Measurements from ENCODE around the gene MED15. TPM values are rescaled to one million over a fixed set of nuclear protein-coding genes. Genes with fewer than 3 reads are reported as not detected.
A peak's percentile ranks its signal among the peaks of the same experiment; 100 is the strongest.

The MED15 gene
- total and polyA plus RNA-seq, 2 donors from 2014 or later, result 31.7 to 102 TPM

DNA sequence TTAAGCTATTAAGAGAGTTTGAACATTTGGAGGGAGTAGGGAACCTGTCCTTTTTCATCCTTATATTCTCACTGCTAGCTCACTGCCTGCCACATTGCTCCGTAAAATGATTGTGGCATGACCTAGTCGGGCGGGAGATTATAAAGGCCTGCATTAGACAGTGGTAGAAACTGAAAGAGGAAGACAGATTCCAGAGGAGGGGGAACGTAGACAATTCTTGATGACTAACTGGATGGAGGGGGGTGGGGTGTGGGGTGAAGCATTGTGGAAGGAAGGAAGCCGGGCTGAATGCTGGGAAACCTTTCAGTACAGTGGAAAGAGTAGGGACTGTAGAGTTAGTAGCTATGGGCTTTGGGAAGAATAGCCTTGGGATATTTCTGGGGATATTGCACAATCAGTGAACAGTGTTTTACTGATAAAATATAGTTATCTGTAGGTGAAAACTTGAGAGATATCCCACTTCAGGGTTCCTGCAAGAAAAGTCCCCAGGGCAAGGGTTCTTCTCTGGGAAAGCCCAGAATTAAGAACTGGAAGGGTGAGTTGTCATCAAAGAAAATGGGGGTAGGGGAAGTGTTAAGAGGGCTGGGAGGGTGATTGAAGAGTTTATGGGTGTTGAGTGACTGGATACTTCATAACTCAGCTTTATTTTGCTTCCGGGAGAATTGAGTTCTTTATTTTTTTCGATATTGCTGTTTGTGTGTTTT lies 2.1 kb downstream of the MED15 start:
- no peak for FAIRE-seq
- Histone ChIP-seq H3K4me3 (ENCODE audit: low read length in 3 of 3) (peak overlapping the region; percentile 14 to 93 (median 60)), H3K9me3 (ENCODE audit: control insufficient read depth in 2 of 3, insufficient read depth in 1 of 3, low read length in 3 of 3) (no peaks in the 10 kb centered on the region), H3K36me3 (ENCODE audit: control insufficient read depth in 2 of 3, insufficient read depth in 3 of 3, low read length in 3 of 3) (peaks cover 0 to 3% (median 0%) of the 10 kb centered on the region in 3 donors), H3K9ac (ENCODE audit: low read length in 3 of 3) (peak overlapping the region; percentile 14 to 72 (median 35)), H3K27ac (ENCODE audit: low read depth in 2 of 2, low read length in 2 of 2) (peak overlapping the region; percentile 72 to 78), H3K4me1 (ENCODE audit: control insufficient read depth in 2 of 3, insufficient read depth in 2 of 3, low read depth in 1 of 3, low read length in 3 of 3) (peaks cover 0 to 26% (median 20%) of the 10 kb centered on the region in 3 donors), H3K27me3 (ENCODE audit: control insufficient read depth, insufficient read depth, low read length) (no peaks in the 10 kb centered on the region)
- TF ChIP-seq, protein P1, sequence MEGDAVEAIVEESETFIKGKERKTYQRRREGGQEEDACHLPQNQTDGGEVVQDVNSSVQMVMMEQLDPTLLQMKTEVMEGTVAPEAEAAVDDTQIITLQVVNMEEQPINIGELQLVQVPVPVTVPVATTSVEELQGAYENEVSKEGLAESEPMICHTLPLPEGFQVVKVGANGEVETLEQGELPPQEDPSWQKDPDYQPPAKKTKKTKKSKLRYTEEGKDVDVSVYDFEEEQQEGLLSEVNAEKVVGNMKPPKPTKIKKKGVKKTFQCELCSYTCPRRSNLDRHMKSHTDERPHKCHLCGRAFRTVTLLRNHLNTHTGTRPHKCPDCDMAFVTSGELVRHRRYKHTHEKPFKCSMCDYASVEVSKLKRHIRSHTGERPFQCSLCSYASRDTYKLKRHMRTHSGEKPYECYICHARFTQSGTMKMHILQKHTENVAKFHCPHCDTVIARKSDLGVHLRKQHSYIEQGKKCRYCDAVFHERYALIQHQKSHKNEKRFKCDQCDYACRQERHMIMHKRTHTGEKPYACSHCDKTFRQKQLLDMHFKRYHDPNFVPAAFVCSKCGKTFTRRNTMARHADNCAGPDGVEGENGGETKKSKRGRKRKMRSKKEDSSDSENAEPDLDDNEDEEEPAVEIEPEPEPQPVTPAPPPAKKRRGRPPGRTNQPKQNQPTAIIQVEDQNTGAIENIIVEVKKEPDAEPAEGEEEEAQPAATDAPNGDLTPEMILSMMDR (IDR thresholded peaks at IDR 0.05; ENCODE audit: borderline replicate concordance, extremely low read depth, insufficient read depth), result no peak
- peak in 4 of 5 donors; percentile 37 to 89 (median 73) for DNase-seq
- intact Hi-C loops (cut with DNase I), result no loop called here

DNA sequence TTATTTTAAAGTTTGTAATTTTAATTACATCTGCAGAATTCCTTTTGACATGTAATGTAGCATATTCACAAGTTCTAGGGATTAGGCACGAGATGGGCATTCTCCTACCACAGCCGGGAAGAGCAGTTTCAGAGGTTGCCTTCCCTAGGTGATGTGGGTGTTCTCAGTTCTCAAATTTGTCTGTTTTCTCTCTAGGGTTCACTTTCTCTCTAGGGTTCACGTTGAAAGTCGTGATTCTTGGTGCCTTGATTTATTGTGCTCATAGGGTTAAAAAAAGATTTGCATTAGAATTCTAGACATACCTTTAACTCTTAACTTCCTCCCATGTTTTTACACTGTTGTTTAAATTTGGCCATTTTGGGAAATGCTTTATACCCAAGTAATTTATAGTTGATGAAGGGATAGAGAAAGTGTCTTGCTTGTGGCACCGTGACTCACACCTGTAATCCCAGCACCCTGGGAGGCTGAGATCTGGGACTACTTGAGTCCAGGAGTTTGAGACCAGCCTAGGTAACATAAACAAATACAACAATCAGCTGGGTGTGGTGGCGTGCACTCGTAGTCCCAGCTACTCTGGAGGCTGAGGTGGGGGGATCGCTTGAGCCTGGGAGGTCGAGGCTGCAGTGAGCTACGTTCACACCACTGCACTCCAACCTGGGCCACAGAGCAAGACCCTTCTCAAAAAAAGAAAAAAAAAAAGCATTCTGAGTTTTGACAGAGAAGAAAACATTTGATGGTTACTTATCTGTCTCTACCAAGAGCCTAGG lies 3.6 kb downstream of the MED15 start:
- Histone ChIP-seq H3K4me1 (ENCODE audit: control insufficient read depth in 2 of 3, insufficient read depth in 2 of 3, low read depth in 1 of 3, low read length in 3 of 3) (peaks cover 0 to 26% (median 20%) of the 10 kb centered on the region in 3 donors), H3K36me3 (ENCODE audit: control insufficient read depth in 2 of 3, insufficient read depth in 3 of 3, low read length in 3 of 3) (peaks cover 0 to 3% (median 0%) of the 10 kb centered on the region in 3 donors), H3K27ac (ENCODE audit: low read depth in 2 of 2, low read length in 2 of 2) (no peak overlapping the region), H3K27me3 (ENCODE audit: control insufficient read depth, insufficient read depth, low read length) (no peaks in the 10 kb centered on the region), H3K9ac (ENCODE audit: low read length in 3 of 3) (peak overlapping the region in 1 of 3 donors; percentile 13), H3K9me3 (ENCODE audit: control insufficient read depth in 2 of 3, insufficient read depth in 1 of 3, low read length in 3 of 3) (no peaks in the 10 kb centered on the region), H3K4me3 (ENCODE audit: low read length in 3 of 3) (no peak overlapping the region)
- TF ChIP-seq, protein P1 (IDR thresholded peaks at IDR 0.05; ENCODE audit: borderline replicate concordance, extremely low read depth, insufficient read depth), result no peak
- FAIRE-seq (no peak), DNase-seq (no peak)
- intact Hi-C loops (cut with DNase I), result no loop called here

DNA sequence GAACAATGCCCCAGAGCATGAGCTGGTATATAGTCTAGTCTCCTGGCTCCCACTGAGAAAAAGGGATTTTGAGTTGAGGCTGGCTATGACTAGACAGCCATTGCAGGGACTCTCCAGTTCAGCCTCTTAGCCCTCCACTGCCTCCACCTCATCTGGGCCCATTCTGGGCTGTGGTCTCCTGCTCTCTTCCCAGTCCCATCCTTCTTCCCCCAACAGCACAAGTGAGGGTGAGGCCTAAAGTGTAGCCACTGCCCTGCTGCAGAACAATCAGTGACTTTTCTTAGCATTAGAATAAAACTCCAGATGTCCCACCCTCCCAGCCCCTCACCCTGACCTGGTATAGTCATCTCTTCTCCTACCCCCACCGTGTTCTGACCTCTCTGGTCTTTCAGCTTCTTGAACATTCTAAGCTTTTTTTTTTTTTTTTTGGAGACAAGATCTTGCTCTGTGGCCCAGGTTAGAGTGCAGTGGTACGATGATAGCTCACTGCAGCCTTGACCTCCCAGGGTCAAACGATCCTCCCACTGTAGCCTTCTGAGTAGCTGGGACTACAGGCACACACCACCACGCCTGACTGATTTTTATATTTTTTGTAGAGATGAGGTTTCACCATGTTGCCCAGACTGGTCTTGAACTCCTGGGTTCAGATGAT lies 4.3 kb downstream of the MED15 start:
- H3K9ac ChIP-seq (ENCODE audit: low read length in 3 of 3), result no peak overlapping the region
- no peak for DNase-seq
- peaks cover 0 to 3% (median 0%) of the 10 kb centered on the region in 3 donors for H3K36me3 ChIP-seq (ENCODE audit: control insufficient read depth in 2 of 3, insufficient read depth in 3 of 3, low read length in 3 of 3)
- H3K4me3 ChIP-seq (ENCODE audit: low read length in 3 of 3), result no peak overlapping the region
- no peak for FAIRE-seq
- peaks cover 0 to 26% (median 20%) of the 10 kb centered on the region in 3 donors for H3K4me1 ChIP-seq (ENCODE audit: control insufficient read depth in 2 of 3, insufficient read depth in 2 of 3, low read depth in 1 of 3, low read length in 3 of 3)
- intact Hi-C loops (cut with DNase I), result no loop called here
- no peaks in the 10 kb centered on the region for H3K27me3 ChIP-seq (ENCODE audit: control insufficient read depth, insufficient read depth, low read length)
- H3K27ac ChIP-seq (ENCODE audit: low read depth in 2 of 2, low read length in 2 of 2), result no peak overlapping the region
- TF ChIP-seq, protein P1 (IDR thresholded peaks at IDR 0.05; ENCODE audit: borderline replicate concordance, extremely low read depth, insufficient read depth), result no peak
- H3K9me3 ChIP-seq (ENCODE audit: control insufficient read depth in 2 of 3, insufficient read depth in 1 of 3, low read length in 3 of 3), result no peaks in the 10 kb centered on the region

All from kidney (tissue), 14 donors.